ENCODE measurements around the gene HACD4.
A peak's percentile ranks its signal among the peaks of the same experiment; 100 is the strongest.
"Not testable (repeated sequence)": the region's sequence is repeated elsewhere in the genome, so short reads cannot be mapped to it uniquely, and the experiment has no call there.

Gene HACD4

GRCh38 chr9:21015995-21016394 is 15.4 kb downstream of the HACD4 start:
- no peak for DNase-seq

DNA sequence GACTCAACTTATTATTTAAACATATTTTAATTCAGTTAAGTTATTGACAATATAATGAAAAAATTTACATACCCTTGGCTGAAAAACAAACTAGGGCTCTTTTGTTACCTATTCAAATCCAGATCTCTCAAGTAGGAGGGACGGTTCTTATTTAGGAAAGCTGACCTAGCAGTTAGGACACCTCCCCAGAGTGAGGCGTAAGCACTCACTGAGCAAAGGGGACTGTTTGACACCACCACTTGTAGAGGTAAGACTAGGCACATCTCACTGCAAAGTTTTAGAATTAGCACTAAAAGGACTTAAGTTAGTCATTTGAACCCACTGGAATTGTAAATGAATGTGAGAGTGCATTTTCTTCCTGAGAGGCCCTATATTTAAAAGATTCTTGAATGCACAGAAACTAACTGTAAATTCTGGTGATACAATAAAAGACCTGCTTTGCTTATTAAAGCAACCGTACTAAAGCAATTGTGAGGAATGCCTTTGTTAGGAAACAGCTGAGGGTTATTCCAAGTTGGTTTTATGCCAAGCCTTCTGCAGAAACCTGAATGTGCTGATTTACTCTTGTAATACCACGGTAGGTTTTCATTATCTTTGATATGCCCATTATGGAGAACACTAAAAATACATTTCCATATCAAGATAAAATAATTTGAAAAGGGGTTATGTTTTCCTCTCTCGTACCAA is 16.2 kb downstream of the HACD4 start:
- no peak for DNase-seq

GRCh38 chr9:21002040-21002439 is 29.4 kb downstream of the HACD4 start:
- peak; percentile 31 for DNase-seq

DNA sequence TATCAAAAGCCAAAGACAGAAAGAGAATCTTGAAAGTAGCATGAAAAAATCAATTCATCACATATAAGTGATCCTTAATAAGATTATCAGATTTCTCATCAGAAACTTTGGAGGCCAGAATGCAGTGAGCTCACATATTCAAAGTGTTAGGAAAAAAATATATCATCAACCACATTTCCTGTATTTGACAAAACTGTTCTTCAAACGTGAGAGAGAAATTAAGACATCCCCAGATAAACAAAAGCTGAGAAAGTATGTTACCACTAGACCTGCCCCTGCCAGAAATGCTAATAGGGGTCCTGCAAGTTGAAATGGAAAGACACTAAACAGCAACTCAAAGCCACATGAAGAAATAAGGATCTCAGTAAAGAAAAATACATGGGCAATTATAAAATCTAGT is 29.9 kb downstream of the HACD4 start:
- DNase-seq, result peak; percentile 39

DNA sequence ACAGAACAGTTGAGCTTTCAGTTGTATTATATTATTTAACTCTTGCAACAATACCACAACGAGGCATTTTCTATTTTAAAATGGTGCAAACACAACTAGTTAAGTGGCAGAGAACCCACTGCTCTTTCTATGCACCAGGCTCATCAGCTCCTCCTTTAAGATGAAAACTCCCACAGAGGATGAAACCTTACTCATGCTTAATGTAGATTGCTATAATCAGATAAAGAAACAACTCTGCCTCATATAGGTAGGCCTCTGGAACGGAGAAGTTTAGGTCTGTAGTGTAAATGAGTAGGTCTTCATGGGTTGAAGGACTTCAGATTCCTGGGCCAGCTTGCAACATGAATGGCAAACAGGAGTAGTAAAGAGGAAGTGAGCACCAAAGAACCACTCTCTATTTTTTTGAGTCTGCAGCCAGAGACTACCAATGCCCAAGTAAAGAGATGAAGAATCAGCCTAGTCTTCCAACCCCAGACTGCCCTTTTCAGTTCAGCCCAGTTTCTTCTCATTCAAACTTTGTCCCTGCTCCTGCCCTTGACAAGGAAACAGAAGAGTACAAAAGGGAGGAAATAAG is 33.9 kb downstream of the HACD4 start:
- DNase-seq, result no peak

GRCh38 chr9:20996809-20997208 is 34.6 kb downstream of the HACD4 start:
- DNase-seq, result no peak

GRCh38 chr9:20995616-20996015 is 35.8 kb downstream of the HACD4 start:
- DNase-seq, result no peak

GRCh38 chr9:20994486-20994885 is 37.0 kb downstream of the HACD4 start:
- DNase-seq, result no peak

DNA sequence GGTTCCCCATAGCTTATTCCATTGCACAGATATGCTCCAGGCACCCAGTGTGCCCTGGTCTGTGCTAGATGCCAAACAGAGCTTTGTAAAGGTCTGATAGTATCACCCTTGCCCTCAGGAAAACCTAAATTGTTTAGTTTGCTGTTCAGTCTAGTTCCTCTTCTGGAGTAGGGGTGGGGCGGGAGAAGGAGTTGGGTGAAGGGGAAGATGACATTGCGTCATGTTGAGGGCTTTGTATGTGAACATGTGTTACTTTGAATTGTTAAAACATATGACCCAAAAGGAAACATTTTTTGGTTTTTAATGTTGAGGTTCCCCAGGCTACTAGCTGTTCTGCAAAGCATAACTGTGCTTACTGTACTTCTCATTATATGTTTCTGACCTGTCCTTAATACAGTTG is 40.6 kb downstream of the HACD4 start:
- DNase-seq, result no peak

- DNase-seq, result no peak
These were observed 41.5 kb downstream of the HACD4 start for GRCh38 chr9:20989923-20990341.

GRCh38 chr9:20988671-20989315 is 42.6 kb downstream of the HACD4 start:
- DNase-seq, result no peak

DNA sequence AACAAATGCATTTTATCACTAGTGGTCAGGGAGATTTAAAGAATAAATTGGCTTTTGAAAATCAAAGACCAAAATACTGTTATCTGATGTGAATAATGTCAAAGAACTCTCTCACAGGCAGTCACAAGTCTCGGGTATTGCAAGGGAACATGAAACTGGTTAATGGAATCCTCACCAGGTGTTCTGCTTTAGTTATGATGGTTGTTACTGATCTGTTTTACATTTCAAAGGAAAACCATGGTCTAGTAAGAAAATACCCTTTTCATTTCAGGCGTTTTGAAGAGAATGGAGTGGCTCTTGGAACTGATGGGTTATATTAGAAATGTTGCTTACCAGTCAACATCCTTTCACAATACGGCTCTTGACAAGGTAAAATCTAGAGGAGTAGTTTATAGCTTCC is 43.4 kb downstream of the HACD4 start:
- no peak for DNase-seq

- no peak for DNase-seq
These were observed 43.9 kb downstream of the HACD4 start for GRCh38 chr9:20987521-20987920.

- DNase-seq, result no peak
These were observed 45.4 kb downstream of the HACD4 start for GRCh38 chr9:20985851-20986600.

DNA sequence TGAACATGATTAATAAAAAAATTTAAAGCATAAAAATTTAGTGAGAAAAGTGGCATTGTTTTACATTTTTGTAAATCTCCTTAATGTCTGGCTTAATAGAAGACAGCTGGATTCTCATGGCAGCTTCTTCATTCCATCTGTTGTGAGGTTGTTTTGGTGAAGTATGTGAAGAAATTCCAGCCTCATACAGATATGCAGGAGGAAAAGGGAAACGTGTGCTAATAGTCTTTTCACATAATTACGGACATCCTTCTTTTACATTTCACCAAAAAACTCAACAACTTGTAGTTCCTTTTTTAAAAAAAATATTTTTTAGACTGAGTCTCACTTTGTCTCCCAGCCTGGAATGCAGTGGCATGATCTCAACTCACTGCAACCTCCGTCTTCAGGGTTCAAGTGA is 46.9 kb downstream of the HACD4 start:
- DNase-seq, result no peak

- DNase-seq, result no peak
These were observed 50.0 kb downstream of the HACD4 start for GRCh38 chr9:20981486-20981885.

DNA sequence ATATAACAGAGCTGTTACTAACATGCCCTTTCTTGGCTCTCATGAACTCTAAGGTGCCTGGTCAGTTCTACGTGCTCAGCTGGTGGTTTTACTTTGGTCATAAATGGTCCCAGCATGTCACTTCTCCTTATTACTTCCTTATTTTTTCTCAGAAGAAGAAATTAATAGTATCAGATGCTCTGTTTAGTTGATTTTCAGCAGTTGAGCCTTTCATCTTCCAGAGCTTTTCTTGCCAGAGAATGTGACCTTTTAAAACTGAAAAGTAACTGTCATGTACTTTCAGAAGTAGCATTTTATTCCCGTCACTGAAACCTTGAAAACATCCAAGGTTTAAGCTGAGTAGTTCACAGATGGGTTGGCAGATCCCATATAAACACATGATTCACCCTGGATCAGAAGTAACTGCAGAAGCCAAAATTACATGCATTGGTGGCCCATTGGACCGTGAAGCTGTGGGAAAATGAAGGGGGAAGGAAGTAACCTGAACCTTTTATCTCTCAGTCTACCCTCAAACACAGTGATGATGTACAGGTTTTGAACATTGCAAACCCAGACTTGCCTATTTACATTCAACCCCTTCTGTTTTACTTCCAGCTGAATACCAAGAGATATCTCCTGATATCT is 50.5 kb downstream of the HACD4 start:
- DNase-seq, result no peak

DNA sequence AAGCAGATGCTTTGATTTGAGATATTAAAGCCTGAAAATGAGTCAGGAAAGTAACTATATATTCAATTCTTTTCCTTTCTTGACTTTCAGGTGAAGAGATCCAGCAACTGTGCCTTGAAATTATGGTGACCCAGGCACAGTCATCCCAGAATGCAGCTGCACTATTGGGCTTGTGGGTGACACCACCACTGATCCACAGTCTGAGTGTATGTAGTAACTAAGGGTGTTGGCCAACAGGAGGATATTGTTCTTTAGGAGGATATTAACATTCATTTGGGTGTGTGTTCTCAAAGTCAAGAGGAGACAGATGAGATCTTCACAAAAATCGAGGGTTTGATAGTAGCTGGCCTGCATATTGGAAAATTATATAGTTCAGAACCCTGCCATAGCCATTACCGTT is 53.2 kb downstream of the HACD4 start:
- DNase-seq, result no peak

GRCh38 chr9:20974191-20974938 is 57.1 kb downstream of the HACD4 start:
- not testable (repeated sequence) for DNase-seq

GRCh38 chr9:20973246-20973947 is 58.0 kb downstream of the HACD4 start:
- not testable (repeated sequence) for DNase-seq

DNA sequence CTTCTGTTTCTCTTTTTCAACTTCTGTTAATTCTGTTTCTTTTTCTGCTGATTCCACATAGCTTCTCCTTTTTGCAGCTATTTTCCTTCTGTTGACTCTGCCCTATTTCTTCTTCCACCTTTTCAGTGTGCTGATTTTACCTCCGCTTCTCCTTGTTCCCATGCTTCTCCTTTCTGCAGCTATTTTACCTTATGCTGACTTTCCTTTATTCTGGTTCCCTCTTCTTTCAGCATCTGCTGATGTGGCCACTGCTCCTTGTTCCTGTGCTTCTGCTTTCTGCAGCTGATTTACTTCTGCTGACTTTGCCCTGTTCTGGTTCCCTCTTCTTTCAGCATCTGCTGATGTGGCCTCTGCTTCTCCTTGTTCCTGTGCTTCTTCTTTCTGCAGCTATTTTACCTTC is 58.8 kb downstream of the HACD4 start:
- DNase-seq, result no peak
